Naive thymus-derived CD8-positive, alpha-beta T cell (primary cell): ENCODE measurements around the gene ARHGEF40. TPM values are rescaled to one million over a fixed set of nuclear protein-coding genes. Genes with fewer than 3 reads are reported as not detected.

Source experiments
- ATAC-seq, 2 donors: fragments of 150-1000 bp; cut with Tn5 transposase in 1 of 2; sonication (Bioruptor Pico), chemical (Tn5 transposase) in 1 of 2; 1 replicate in 1 of 2; 2 replicates in 1 of 2; pipeline ENCODE4 v1.10.0; 2021; ENCODE audit warnings: mild to moderate bottlenecking in 2 of 2, moderate library complexity in 2 of 2
- POLR2A ChIA-PET: fragments of 350-600 bp; sonication (Branson Sonifier 250); formaldehyde crosslinking; loops from one replicate; lab custom pipeline; 2021; ENCODE audit warnings: antibody characterized with exemption; lab: Charles Lee
- DNase-seq, 10 donors: peaks; one replicate each; pipeline versions ENCODE4 v3.0.0 to v3.0.0-alpha.2; 2020 to 2022
- H3K27ac Mint-ChIP-seq, 10 donors: one replicate each; pipeline ENCODE4 v1.8.0; 2020 to 2022; ENCODE audit warnings: mild to moderate bottlenecking in 10 of 10, mixed read lengths in 10 of 10, moderate library complexity in 4 of 10, inconsistent platforms in 1 of 10
- H3K27me3 Mint-ChIP-seq, 5 donors: one replicate each; pipeline ENCODE4 v1.8.0; 2021 to 2022; ENCODE audit warnings: mixed read lengths in 5 of 5
- H3K36me3 Mint-ChIP-seq, 3 donors: one replicate each; pipeline ENCODE4 v1.8.0; 2020 to 2022; ENCODE audit warnings: mixed read lengths in 3 of 3, mild to moderate bottlenecking in 2 of 3, inconsistent platforms in 1 of 3
- H3K4me1 Mint-ChIP-seq, 4 donors: one replicate each; pipeline ENCODE4 v1.8.0; 2021 to 2022; ENCODE audit warnings: mixed read lengths in 4 of 4
- H3K4me3 Mint-ChIP-seq, 10 donors: one replicate each; pipeline ENCODE4 v1.8.0; 2020 to 2022; ENCODE audit warnings: mild to moderate bottlenecking in 10 of 10, mixed read lengths in 10 of 10, moderate library complexity in 6 of 10, inconsistent platforms in 1 of 10
- H3K9me3 Mint-ChIP-seq, 9 donors: one replicate each; pipeline ENCODE4 v1.8.0; 2020 to 2022; ENCODE audit warnings: mixed read lengths in 9 of 9, mild to moderate bottlenecking in 3 of 9, inconsistent platforms in 1 of 9, moderate library complexity in 1 of 9
- polyA plus RNA-seq, 3 donors: library from polyadenylated mRNA; unstranded; fragments of 300-500 nt; fragmentation: Illumina TruSeq; gene quantifications; one replicate each; pipeline ENCODE4 v1.2.3, GENCODE V29; 2021
- total RNA-seq, 8 experiments: library from RNA in 2 of 8; stranded (reverse) in 2 of 8; gene quantifications; one replicate each; pipeline ENCODE4 v1.2.3 and lab custom pipeline; 2021 to 2026

ARHGEF40 gene
- total and polyA plus RNA-seq, 5 experiments from 2014 or later, result 0.03 to 0.45 (median 0.08) TPM

- Mint-ChIP-seq H3K9me3 (no peaks in the 10 kb centered on the region), H3K36me3 (no peaks in the 10 kb centered on the region), H3K27me3 (peaks cover 42 to 89% (median 63%) of the 10 kb centered on the region in 5 donors), H3K4me3 (peak overlapping the region; percentile 72 to 88 (median 83)), H3K4me1 (peaks cover 20 to 39% (median 36%) of the 10 kb centered on the region in 4 donors), H3K27ac (peak overlapping the region in 8 of 10 donors; percentile 11 to 95 (median 80))
- POLR2A ChIA-PET, result interaction anchor here (1.1 to 2.3 kb wide), 6 partner anchors 18 to 36 kb away, joined by 3 to 16 read pairs (median 8); partner anchors contain the start of gene ZNF219
- DNase-seq, result peak in 4 of 10 donors; percentile 24 to 33 (median 26)
- ATAC-seq, result peak; percentile 5 to 16
Measured at GRCh38 chr14:21069388-21070082, 569 bp upstream of the ARHGEF40 start.

- peak overlapping the region; percentile 71 to 91 (median 84) for H3K4me3 Mint-ChIP-seq
- peaks cover 35 to 79% (median 55%) of the 10 kb centered on the region in 5 donors for H3K27me3 Mint-ChIP-seq
- peak in 6 of 10 donors; percentile 16 to 40 (median 34) for DNase-seq
- no peaks in the 10 kb centered on the region for H3K36me3 Mint-ChIP-seq
- POLR2A ChIA-PET, result interaction anchor here (0.6 to 2.3 kb wide), 7 partner anchors 11 to 123 kb away, joined by 4 to 16 read pairs (median 6); no protein-coding TSS in a partner anchor
- H3K4me1 Mint-ChIP-seq, result peaks cover 20 to 39% (median 36%) of the 10 kb centered on the region in 4 donors
- H3K9me3 Mint-ChIP-seq, result no peaks in the 10 kb centered on the region
- peak; percentile 48 to 50 for ATAC-seq
- peak overlapping the region in 7 of 10 donors; percentile 30 to 92 (median 85) for H3K27ac Mint-ChIP-seq
Measured at GRCh38 chr14:21070610-21071224, 613 bp downstream of the ARHGEF40 start.

GRCh38 chr14:21071225-21072030, 1.3 kb downstream of the ARHGEF40 start:
- peak; percentile 35 to 46 for ATAC-seq
- DNase-seq, result peak in 6 of 10 donors; percentile 13 to 46 (median 29)
- Mint-ChIP-seq H3K4me3 (peak overlapping the region; percentile 71 to 91 (median 84)), H3K27ac (peak overlapping the region in 7 of 10 donors; percentile 59 to 92 (median 85)), H3K27me3 (peaks cover 33 to 72% (median 50%) of the 10 kb centered on the region in 5 donors), H3K36me3 (no peaks in the 10 kb centered on the region), H3K9me3 (no peaks in the 10 kb centered on the region), H3K4me1 (peaks cover 20 to 39% (median 36%) of the 10 kb centered on the region in 4 donors)
- POLR2A ChIA-PET, result interaction anchor here (0.6 to 2.3 kb wide), 8 partner anchors 10 to 405 kb away, joined by 3 to 16 read pairs (median 4); no protein-coding TSS in a partner anchor

- peak overlapping the region in 4 of 10 donors; percentile 47 to 85 (median 72) for H3K27ac Mint-ChIP-seq
- ATAC-seq (no peak), DNase-seq (no peak)
- peak overlapping the region; percentile 71 to 91 (median 84) for H3K4me3 Mint-ChIP-seq
- POLR2A ChIA-PET, result interaction anchor here (0.6 to 2.3 kb wide), 6 partner anchors 9 to 404 kb away, joined by 3 to 8 read pairs (median 4); no protein-coding TSS in a partner anchor
- peaks cover 27 to 66% (median 46%) of the 10 kb centered on the region in 5 donors for H3K27me3 Mint-ChIP-seq
- no peaks in the 10 kb centered on the region for H3K36me3 Mint-ChIP-seq
- peaks cover 20 to 39% (median 36%) of the 10 kb centered on the region in 4 donors for H3K4me1 Mint-ChIP-seq
- no peaks in the 10 kb centered on the region for H3K9me3 Mint-ChIP-seq
Measured at GRCh38 chr14:21072031-21072473, 1.9 kb downstream of the ARHGEF40 start.

GRCh38 chr14:21072781-21073339, 2.8 kb downstream of the ARHGEF40 start:
- Mint-ChIP-seq H3K36me3 (no peaks in the 10 kb centered on the region), H3K4me3 (peak overlapping the region in 6 of 10 donors; percentile 3 to 85 (median 54)), H3K27me3 (peaks cover 23 to 58% (median 41%) of the 10 kb centered on the region in 5 donors), H3K4me1 (peaks cover 20 to 39% (median 36%) of the 10 kb centered on the region in 4 donors), H3K27ac (peak overlapping the region in 1 of 10 donors; percentile 0), H3K9me3 (no peaks in the 10 kb centered on the region)
- ATAC-seq (no peak), DNase-seq (no peak)
- POLR2A ChIA-PET, result no interaction called here

- peak overlapping the region in 1 of 10 donors; percentile 6 for H3K27ac Mint-ChIP-seq
- no peaks in the 10 kb centered on the region for H3K36me3 Mint-ChIP-seq
- H3K27me3 Mint-ChIP-seq, result peaks cover 15 to 47% (median 33%) of the 10 kb centered on the region in 5 donors
- ATAC-seq, result no peak
- no peak for DNase-seq
- POLR2A ChIA-PET, result no interaction called here
- no peak overlapping the region for H3K4me3 Mint-ChIP-seq
- H3K9me3 Mint-ChIP-seq, result no peaks in the 10 kb centered on the region
- H3K4me1 Mint-ChIP-seq, result peaks cover 17 to 32% (median 30%) of the 10 kb centered on the region in 4 donors
Measured at GRCh38 chr14:21073921-21074320, 3.8 kb downstream of the ARHGEF40 start.

- Mint-ChIP-seq H3K4me3 (no peak overlapping the region), H3K4me1 (peaks cover 11 to 25% (median 22%) of the 10 kb centered on the region in 4 donors), H3K27me3 (peaks cover 9 to 40% (median 26%) of the 10 kb centered on the region in 5 donors), H3K9me3 (no peaks in the 10 kb centered on the region), H3K27ac (no peak overlapping the region), H3K36me3 (no peaks in the 10 kb centered on the region)
- DNase-seq (no peak), ATAC-seq (no peak)
- POLR2A ChIA-PET, result no interaction called here
Measured at GRCh38 chr14:21074398-21075272, 4.5 kb downstream of the ARHGEF40 start.

GRCh38 chr14:21075719-21076437, 5.8 kb downstream of the ARHGEF40 start:
- Mint-ChIP-seq H3K4me1 (peaks cover 8 to 17% (median 14%) of the 10 kb centered on the region in 4 donors), H3K27me3 (peaks cover 12 to 29% (median 19%) of the 10 kb centered on the region in 5 donors), H3K9me3 (no peaks in the 10 kb centered on the region), H3K4me3 (no peak overlapping the region), H3K27ac (no peak overlapping the region), H3K36me3 (no peaks in the 10 kb centered on the region)
- ATAC-seq, result no peak
- DNase-seq, result no peak
- POLR2A ChIA-PET, result no interaction called here

- H3K4me1 Mint-ChIP-seq, result no peaks in the 10 kb centered on the region
- POLR2A ChIA-PET, result no interaction called here
- DNase-seq, result no peak
- ATAC-seq, result peak in 1 of 2 donors; percentile 30
- peak overlapping the region in 1 of 10 donors; percentile 3 for H3K27ac Mint-ChIP-seq
- H3K36me3 Mint-ChIP-seq, result no peaks in the 10 kb centered on the region
- no peaks in the 10 kb centered on the region for H3K9me3 Mint-ChIP-seq
- H3K27me3 Mint-ChIP-seq, result peaks cover 3 to 14% (median 8%) of the 10 kb centered on the region in 5 donors
- H3K4me3 Mint-ChIP-seq, result no peak overlapping the region
Measured at GRCh38 chr14:21077672-21078071, 7.6 kb downstream of the ARHGEF40 start.

- Mint-ChIP-seq H3K9me3 (no peaks in the 10 kb centered on the region), H3K36me3 (no peaks in the 10 kb centered on the region), H3K27me3 (peaks cover 1 to 10% (median 5%) of the 10 kb centered on the region in 5 donors), H3K4me3 (no peak overlapping the region), H3K4me1 (no peaks in the 10 kb centered on the region), H3K27ac (no peak overlapping the region)
- ATAC-seq (no peak), DNase-seq (no peak)
- POLR2A ChIA-PET, result interaction anchor here (1.1 kb wide), 1 partner anchor 25 kb away, joined by 3 read pairs; no protein-coding TSS in a partner anchor
Measured at GRCh38 chr14:21078287-21078686, 8.2 kb downstream of the ARHGEF40 start.
